Neutrophil (primary cell): Measurements from ENCODE around the gene CNTN5.
"Not testable (repeated sequence)": the region's sequence is repeated elsewhere in the genome, so short reads cannot be mapped to it uniquely, and the experiment has no call there.

ENCODE experiments used
- H3K27ac ChIP-seq: fragments of 200-600 bp; sonication (generic); 2 replicates; pipeline ENCODE4 v1.5.1; 2016; ENCODE audit warnings: mild to moderate bottlenecking, moderate library complexity
- H3K27me3 ChIP-seq: fragments of 200-600 bp; sonication (generic); 2 replicates; pipeline ENCODE4 v1.6.0; 2016; ENCODE audit warnings: mild to moderate bottlenecking
- H3K36me3 ChIP-seq: fragments of 200-600 bp; sonication (generic); 2 replicates; pipeline ENCODE4 v1.5.1; 2017
- H3K4me1 ChIP-seq, 2 experiments: fragments of 200-600 bp in 1 of 2; sonication (generic) in 1 of 2; 1 replicate in 1 of 2; 2 replicates in 1 of 2; pipeline versions ENCODE4 v1.5.1 to v1.6.1; 2013 to 2016; ENCODE audit warnings: low read depth in 1 of 2, low read length in 1 of 2, mild to moderate bottlenecking in 1 of 2, moderate library complexity in 1 of 2; ENCODE audit not compliant: control insufficient read depth in 1 of 2, insufficient read depth in 1 of 2
- H3K4me3 ChIP-seq, 2 experiments: fragments of 200-600 bp in 1 of 2; sonication (generic) in 1 of 2; 1 replicate in 1 of 2; 2 replicates in 1 of 2; pipeline ENCODE4 v1.5.1; 2013 to 2016; ENCODE audit warnings: low read depth in 1 of 2, low read length in 1 of 2, mild to moderate bottlenecking in 1 of 2, moderate library complexity in 1 of 2
- H3K9me3 ChIP-seq: fragments of 200-600 bp; sonication (generic); 2 replicates; pipeline ENCODE4 v1.5.1; 2016
- CTCF ChIP-seq: fragments of 200-600 bp; sonication (generic); IDR thresholded peaks from 2 replicates; pipeline ENCODE4 v1.5.1; 2016; ENCODE audit warnings: antibody characterized with exemption

CNTN5 gene

GRCh38 chr11:99271527-99271926 is 250.8 kb downstream of the CNTN5 start:
- Histone ChIP-seq H3K9me3 (no peaks in the 10 kb centered on the region), H3K27me3 (no peaks in the 10 kb centered on the region), H3K27ac (no peak overlapping the region), H3K36me3 (no peaks in the 10 kb centered on the region), H3K4me1 (no peaks in the 10 kb centered on the region), H3K4me3 (no peak overlapping the region)
- no peak for TF ChIP-seq CTCF

DNA sequence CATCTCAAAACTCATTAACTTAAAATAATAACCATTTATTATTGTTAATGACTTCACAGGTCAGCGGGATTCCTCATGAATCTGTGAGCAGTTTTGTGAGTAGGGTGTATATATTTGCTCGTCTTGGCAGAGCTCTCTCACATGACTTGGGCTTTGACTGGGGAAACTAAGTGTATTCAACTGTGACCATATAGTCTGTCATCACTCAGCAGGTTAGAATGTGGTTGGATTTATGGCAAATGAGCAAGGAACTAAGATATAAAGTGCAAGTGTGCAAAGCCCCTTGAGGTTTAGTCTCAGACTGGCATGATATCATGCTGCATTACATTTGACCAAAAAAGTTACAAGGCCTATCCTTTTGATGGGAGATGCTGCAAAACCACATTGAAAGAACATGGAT is 254.8 kb downstream of the CNTN5 start:
- TF ChIP-seq CTCF: no peak
- no peaks in the 10 kb centered on the region for H3K9me3 ChIP-seq
- H3K27ac ChIP-seq: no peak overlapping the region
- H3K4me3 ChIP-seq: no peak overlapping the region
- no peaks in the 10 kb centered on the region for H3K36me3 ChIP-seq
- no peaks in the 10 kb centered on the region for H3K27me3 ChIP-seq
- H3K4me1 ChIP-seq: no peaks in the 10 kb centered on the region

GRCh38 chr11:99277281-99277680 is 256.5 kb downstream of the CNTN5 start:
- H3K36me3 ChIP-seq: no peaks in the 10 kb centered on the region
- no peak for TF ChIP-seq CTCF

GRCh38 chr11:99279266-99279665 is 258.5 kb downstream of the CNTN5 start:
- no peaks in the 10 kb centered on the region for H3K27me3 ChIP-seq
- TF ChIP-seq CTCF: no peak

More at GRCh38 chr11:99277281-99277680, 256.5 kb downstream of the CNTN5 start:
- no peak overlapping the region for H3K27ac ChIP-seq
- H3K27me3 ChIP-seq: no peaks in the 10 kb centered on the region
- no peaks in the 10 kb centered on the region for H3K4me1 ChIP-seq
- H3K4me3 ChIP-seq: no peak overlapping the region
- no peaks in the 10 kb centered on the region for H3K9me3 ChIP-seq

DNA sequence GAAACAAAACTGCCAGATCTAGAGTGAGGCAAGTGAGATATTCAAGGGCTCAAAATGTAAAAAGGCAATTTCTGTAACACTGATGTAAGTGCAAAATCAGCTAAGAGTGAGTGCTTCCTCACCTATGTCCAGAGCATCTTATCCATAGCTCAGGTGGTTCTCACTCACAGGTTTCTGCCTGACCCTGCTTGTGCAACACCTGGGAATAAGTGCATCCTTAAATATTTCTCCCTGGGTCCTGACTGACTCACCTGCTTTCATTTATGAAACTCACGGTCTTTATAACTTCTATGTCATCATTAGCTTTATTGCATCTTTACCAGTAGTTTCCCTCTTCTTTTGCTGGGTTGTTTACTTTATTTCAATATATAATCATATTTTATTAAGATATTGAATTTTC is 260.6 kb downstream of the CNTN5 start:
- Histone ChIP-seq H3K27me3 (no peaks in the 10 kb centered on the region), H3K4me1 (no peaks in the 10 kb centered on the region), H3K36me3 (no peaks in the 10 kb centered on the region), H3K4me3 (no peak overlapping the region), H3K27ac (no peak overlapping the region), H3K9me3 (no peaks in the 10 kb centered on the region)
- TF ChIP-seq CTCF: no peak

More at GRCh38 chr11:99279266-99279665, 258.5 kb downstream of the CNTN5 start:
- H3K27ac ChIP-seq: no peak overlapping the region
- no peaks in the 10 kb centered on the region for H3K4me1 ChIP-seq
- no peaks in the 10 kb centered on the region for H3K36me3 ChIP-seq
- no peak overlapping the region for H3K4me3 ChIP-seq
- no peaks in the 10 kb centered on the region for H3K9me3 ChIP-seq

- H3K27me3 ChIP-seq, H3K36me3 ChIP-seq, H3K4me1 ChIP-seq, H3K4me3 ChIP-seq, H3K9me3 ChIP-seq, H3K27ac ChIP-seq: not testable (repeated sequence)
These were observed 277.2 kb downstream of the CNTN5 start for GRCh38 chr11:99297925-99298324.
